GM12878 (cell line): ENCODE results near the gene DNAJA4.

Experiments used
- CTCF ChIP-seq, 3 experiments: IDR thresholded peaks in 2 of 3; conservative IDR thresholded peaks in 1 of 3; 2 replicates each; pipeline ENCODE4 v1.5.1; 2011; ENCODE audit warnings: low read depth in 3 of 3, low read length in 3 of 3, mild to moderate bottlenecking in 3 of 3, control low read depth in 2 of 3, moderate library complexity in 2 of 3, inconsistent platforms in 1 of 3, mixed read lengths in 1 of 3; ENCODE audit not compliant: control insufficient read depth in 2 of 3, insufficient read depth in 1 of 3; ENCODE audit errors: extremely low read depth in 1 of 3
- HDAC6 ChIP-seq: fragments of 200-600 bp; sonication (generic); IDR thresholded peaks from one replicate; pipeline ENCODE4 v1.8.0; 2017; ENCODE audit warnings: antibody characterized with exemption; ENCODE audit not compliant: unreplicated experiment
- PKNOX1 ChIP-seq: fragments of 450-650 bp; IDR thresholded peaks from 2 replicates; pipeline ENCODE4 v1.6.1; 2016; ENCODE audit warnings: mild to moderate bottlenecking
- POLR2A ChIP-seq: IDR thresholded peaks from 2 replicates; pipeline ENCODE4 v1.6.1; 2011; ENCODE audit warnings: low read depth, mild to moderate bottlenecking, low read length
- POLR2AphosphoS2 ChIP-seq: IDR thresholded peaks from 2 replicates; pipeline ENCODE4 v1.6.1; 2011; ENCODE audit warnings: low read depth, mild to moderate bottlenecking, low read length, improper control_type of control experiment, moderate library complexity
- RELA ChIP-seq: fragments of 450-650 bp; IDR thresholded peaks from 2 replicates; pipeline ENCODE4 v1.8.0; 2014; ENCODE audit warnings: borderline replicate concordance; ENCODE audit not compliant: partially characterized antibody
- USF2 ChIP-seq: IDR thresholded peaks from 2 replicates; pipeline ENCODE4 v1.6.1; 2011; ENCODE audit warnings: low read depth, low read length, improper control_type of control experiment, borderline replicate concordance
- ZZZ3 ChIP-seq: IDR thresholded peaks from 2 replicates; pipeline ENCODE4 v1.6.1; 2011; ENCODE audit warnings: low read depth; ENCODE audit not compliant: control insufficient read depth, insufficient read length
- TF ChIP-seq, protein P1 (sequence below): IDR thresholded peaks from 2 replicates; pipeline ENCODE4 v1.6.1; 2012; ENCODE audit warnings: low read depth, low read length, improper control_type of control experiment
- TF ChIP-seq, protein P2 (sequence below): IDR thresholded peaks from 2 replicates; pipeline ENCODE4 v1.6.1; 2012; ENCODE audit warnings: low read depth, low read length, improper control_type of control experiment

DNA sequence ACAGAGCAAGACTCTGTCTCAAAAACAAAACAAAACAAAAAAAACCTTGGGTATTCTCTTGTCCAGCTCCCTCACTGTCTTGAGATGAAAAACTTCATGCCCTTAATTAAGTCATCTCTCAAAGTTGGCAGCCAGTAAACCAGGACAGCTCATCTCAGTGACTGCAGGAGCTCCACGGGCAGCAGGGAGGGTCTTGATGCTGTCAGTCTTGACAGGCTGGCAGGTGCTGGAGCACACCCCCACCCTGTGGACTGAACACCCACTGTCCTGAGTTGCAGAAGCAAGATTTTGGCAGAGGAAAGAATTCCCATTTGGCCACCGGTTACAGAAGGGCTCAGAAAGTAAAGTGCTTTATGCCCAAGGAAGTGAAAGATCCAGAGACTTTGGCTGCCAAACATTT, 8.0 kb downstream of the DNAJA4 start:
- no peak for TF ChIP-seq CTCF (IDR thresholded peaks at IDR 0.05 in 2 of 3, conservative IDR thresholded peaks at IDR 0.05 in 1 of 3; ENCODE audit: control insufficient read depth in 2 of 3, extremely low read depth in 1 of 3, insufficient read depth in 1 of 3, low read depth in 3 of 3, low read length in 3 of 3)
- no peak for TF ChIP-seq PKNOX1
- no peak for TF ChIP-seq HDAC6
- TF ChIP-seq, protein P1, sequence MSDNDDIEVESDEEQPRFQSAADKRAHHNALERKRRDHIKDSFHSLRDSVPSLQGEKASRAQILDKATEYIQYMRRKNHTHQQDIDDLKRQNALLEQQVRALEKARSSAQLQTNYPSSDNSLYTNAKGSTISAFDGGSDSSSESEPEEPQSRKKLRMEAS, result no peak
- no peak for TF ChIP-seq RELA
- TF ChIP-seq ZZZ3, result no peak
- no peak for TF ChIP-seq POLR2AphosphoS2
- TF ChIP-seq USF2, result no peak
- TF ChIP-seq, protein P2, sequence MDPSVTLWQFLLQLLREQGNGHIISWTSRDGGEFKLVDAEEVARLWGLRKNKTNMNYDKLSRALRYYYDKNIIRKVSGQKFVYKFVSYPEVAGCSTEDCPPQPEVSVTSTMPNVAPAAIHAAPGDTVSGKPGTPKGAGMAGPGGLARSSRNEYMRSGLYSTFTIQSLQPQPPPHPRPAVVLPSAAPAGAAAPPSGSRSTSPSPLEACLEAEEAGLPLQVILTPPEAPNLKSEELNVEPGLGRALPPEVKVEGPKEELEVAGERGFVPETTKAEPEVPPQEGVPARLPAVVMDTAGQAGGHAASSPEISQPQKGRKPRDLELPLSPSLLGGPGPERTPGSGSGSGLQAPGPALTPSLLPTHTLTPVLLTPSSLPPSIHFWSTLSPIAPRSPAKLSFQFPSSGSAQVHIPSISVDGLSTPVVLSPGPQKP, result no peak
- TF ChIP-seq POLR2A, result no peak
